Skeletal muscle tissue (tissue), 4 donors: ENCODE results near the gene PCDH1. TPM values are rescaled to one million over a fixed set of nuclear protein-coding genes. Genes with fewer than 3 reads are reported as not detected.

ENCODE experiments used
- H3K27ac ChIP-seq: one replicate; pipeline ENCODE4 v1.7.0; 2013; ENCODE audit warnings: mild to moderate bottlenecking, low read depth, low read length, inconsistent platforms
- H3K27me3 ChIP-seq, 3 donors: one replicate each; pipeline ENCODE4 v1.7.0; 2013; ENCODE audit warnings: low read length in 3 of 3; ENCODE audit not compliant: control insufficient read depth in 3 of 3, insufficient read depth in 3 of 3
- H3K36me3 ChIP-seq, 3 donors: one replicate each; pipeline ENCODE4 v1.7.0; 2013; ENCODE audit warnings: low read length in 3 of 3; ENCODE audit not compliant: control insufficient read depth in 3 of 3, insufficient read depth in 3 of 3
- H3K4me1 ChIP-seq, 3 donors: one replicate each; pipeline ENCODE4 v1.7.0; 2013; ENCODE audit warnings: low read length in 3 of 3, mild to moderate bottlenecking in 3 of 3; ENCODE audit not compliant: control insufficient read depth in 3 of 3, insufficient read depth in 3 of 3
- H3K4me3 ChIP-seq, 3 donors: one replicate each; pipeline ENCODE4 v1.7.0; 2013; ENCODE audit warnings: low read length in 3 of 3
- H3K9ac ChIP-seq, 3 donors: one replicate each; pipeline ENCODE4 v1.7.0; 2013; ENCODE audit warnings: low read length in 3 of 3, mild to moderate bottlenecking in 3 of 3, moderate library complexity in 2 of 3, low read depth in 1 of 3
- H3K9me3 ChIP-seq, 3 donors: one replicate each; pipeline ENCODE4 v1.7.0; 2013; ENCODE audit warnings: low read length in 3 of 3; ENCODE audit not compliant: control insufficient read depth in 3 of 3
- total RNA-seq: library from RNA; depleted of rRNA; stranded (reverse); fragments of >200 nt; gene quantifications from one replicate; pipeline ENCODE4 v1.2.3, GENCODE V29; 2014
- donor health status: Osteomylitis.

Gene PCDH1
- total RNA-seq, 1 donor from 2014 or later = 20.9 TPM

- Histone ChIP-seq H3K4me3 (no peak overlapping the region), H3K27me3 (peaks cover 56 to 68% (median 66%) of the 10 kb centered on the region in 3 donors), H3K27ac (peak overlapping the region; percentile 57), H3K9me3 (no peaks in the 10 kb centered on the region), H3K4me1 (peaks cover 47 to 54% (median 51%) of the 10 kb centered on the region in 3 donors), H3K36me3 (peaks cover 0 to 2% (median 0%) of the 10 kb centered on the region in 3 donors), H3K9ac (no peak overlapping the region)
Measured at GRCh38 chr5:141880961-141881801, 3.0 kb upstream of the PCDH1 start.

GRCh38 chr5:141879941-141880738, 1.9 kb upstream of the PCDH1 start:
- Histone ChIP-seq H3K9ac (no peak overlapping the region), H3K4me1 (peaks cover 47 to 63% (median 56%) of the 10 kb centered on the region in 3 donors), H3K36me3 (peaks cover 0 to 2% (median 0%) of the 10 kb centered on the region in 3 donors), H3K27ac (peak overlapping the region; percentile 32), H3K9me3 (no peaks in the 10 kb centered on the region), H3K4me3 (no peak overlapping the region), H3K27me3 (peaks cover 66 to 74% (median 66%) of the 10 kb centered on the region in 3 donors)

- Histone ChIP-seq H3K4me3 (no peak overlapping the region), H3K4me1 (peaks cover 51 to 66% (median 59%) of the 10 kb centered on the region in 3 donors), H3K9ac (peak overlapping the region in 2 of 3 donors; percentile 61 to 82), H3K27me3 (peaks cover 65 to 74% (median 70%) of the 10 kb centered on the region in 3 donors), H3K36me3 (peaks cover 0 to 2% (median 0%) of the 10 kb centered on the region in 3 donors), H3K9me3 (no peaks in the 10 kb centered on the region), H3K27ac (no peak overlapping the region)
Measured at GRCh38 chr5:141879426-141879759, 1.2 kb upstream of the PCDH1 start.

- Histone ChIP-seq H3K27me3 (peaks cover 67 to 76% (median 71%) of the 10 kb centered on the region in 3 donors), H3K36me3 (peaks cover 0 to 2% (median 0%) of the 10 kb centered on the region in 3 donors), H3K9ac (peak overlapping the region; percentile 61 to 82 (median 68)), H3K4me3 (peak overlapping the region; percentile 77 to 91 (median 88)), H3K4me1 (peaks cover 52 to 66% (median 65%) of the 10 kb centered on the region in 3 donors), H3K27ac (peak overlapping the region; percentile 66), H3K9me3 (no peaks in the 10 kb centered on the region)
Measured at GRCh38 chr5:141878711-141879425, 658 bp upstream of the PCDH1 start.

GRCh38 chr5:141877356-141878185, 639 bp downstream of the PCDH1 start:
- Histone ChIP-seq H3K4me1 (peaks cover 53 to 66% (median 63%) of the 10 kb centered on the region in 3 donors), H3K27me3 (peaks cover 61 to 67% (median 63%) of the 10 kb centered on the region in 3 donors), H3K27ac (peak overlapping the region; percentile 81), H3K4me3 (peak overlapping the region; percentile 51 to 78 (median 72)), H3K9me3 (no peaks in the 10 kb centered on the region), H3K9ac (peak overlapping the region; percentile 55 to 77 (median 74)), H3K36me3 (peaks cover 0 to 2% (median 0%) of the 10 kb centered on the region in 3 donors)

GRCh38 chr5:141876628-141877355, 1.4 kb downstream of the PCDH1 start:
- Histone ChIP-seq H3K4me1 (peaks cover 51 to 62% (median 61%) of the 10 kb centered on the region in 3 donors), H3K9me3 (no peaks in the 10 kb centered on the region), H3K36me3 (peaks cover 0 to 2% (median 0%) of the 10 kb centered on the region in 3 donors), H3K27me3 (peaks cover 57 to 63% (median 61%) of the 10 kb centered on the region in 3 donors), H3K27ac (peak overlapping the region; percentile 81), H3K9ac (peak overlapping the region; percentile 62 to 77 (median 74)), H3K4me3 (peak overlapping the region; percentile 51 to 78 (median 72))

- Histone ChIP-seq H3K9me3 (no peaks in the 10 kb centered on the region), H3K27me3 (peaks cover 57 to 61% (median 61%) of the 10 kb centered on the region in 3 donors), H3K4me1 (peaks cover 44 to 61% (median 58%) of the 10 kb centered on the region in 3 donors), H3K27ac (peak overlapping the region; percentile 81), H3K9ac (peak overlapping the region; percentile 40 to 77 (median 62)), H3K36me3 (peaks cover 0 to 2% (median 0%) of the 10 kb centered on the region in 3 donors), H3K4me3 (peak overlapping the region; percentile 51 to 78 (median 72))
Measured at GRCh38 chr5:141875795-141876627, 2.2 kb downstream of the PCDH1 start.
